Choroid plexus epithelial cell (primary cell): ENCODE results near the gene SLC1A3.

ENCODE experiments used
- DNase-seq: peaks from one replicate; pipeline ENCODE4 v3.0.0-alpha.2; 2010; ENCODE audit warnings: low read depth
- H3K4me3 ChIP-seq: 2 replicates; pipeline ENCODE4 v1.5.1; 2011; ENCODE audit warnings: low read depth, mild to moderate bottlenecking, control low read depth, low read length, moderate library complexity
- TF ChIP-seq, protein P1 (sequence below): conservative IDR thresholded peaks from 2 replicates; pipeline ENCODE4 v1.5.1; 2011; ENCODE audit warnings: low read depth, mild to moderate bottlenecking, control low read depth, inconsistent platforms, low read length, moderate library complexity

The SLC1A3 gene

DNA sequence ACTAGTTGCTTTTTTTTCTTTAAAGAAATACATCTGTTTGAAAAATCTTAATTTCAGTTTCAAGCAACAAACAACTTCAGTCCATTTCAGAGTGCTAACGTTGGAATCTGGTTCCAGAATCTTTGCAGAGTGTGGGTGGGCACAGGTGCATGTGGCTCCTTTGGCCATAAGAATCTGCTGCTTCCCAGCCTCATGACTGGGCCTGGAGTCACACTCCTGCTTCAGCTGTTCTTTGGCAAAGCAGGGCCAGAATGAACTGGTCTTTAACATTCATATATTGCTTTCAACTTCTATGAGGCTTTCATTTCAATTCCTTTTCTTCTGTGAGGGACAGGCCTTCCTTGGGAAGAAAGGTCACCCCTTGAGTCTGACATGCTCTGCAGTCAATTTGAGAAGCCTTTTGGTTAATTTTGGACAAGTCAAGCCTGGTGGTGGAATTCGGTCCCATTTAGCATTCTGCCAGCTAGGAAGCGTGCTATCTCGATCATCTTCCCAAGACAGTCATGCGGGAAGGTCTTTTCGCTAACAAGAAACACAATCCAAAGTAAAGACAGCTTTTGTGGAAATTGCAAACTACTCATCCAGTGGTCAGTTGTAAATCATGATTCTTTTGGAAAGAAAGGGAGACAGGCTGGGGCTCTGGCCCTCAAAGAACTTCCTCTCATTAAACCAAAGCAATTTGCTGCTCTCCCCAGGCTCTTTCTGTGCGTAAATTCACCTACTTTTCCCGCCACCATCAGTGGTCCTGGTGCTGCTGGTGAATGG lies 55.2 kb downstream of the SLC1A3 start:
- H3K4me3 ChIP-seq: no peak overlapping the region
- TF ChIP-seq, protein P1, sequence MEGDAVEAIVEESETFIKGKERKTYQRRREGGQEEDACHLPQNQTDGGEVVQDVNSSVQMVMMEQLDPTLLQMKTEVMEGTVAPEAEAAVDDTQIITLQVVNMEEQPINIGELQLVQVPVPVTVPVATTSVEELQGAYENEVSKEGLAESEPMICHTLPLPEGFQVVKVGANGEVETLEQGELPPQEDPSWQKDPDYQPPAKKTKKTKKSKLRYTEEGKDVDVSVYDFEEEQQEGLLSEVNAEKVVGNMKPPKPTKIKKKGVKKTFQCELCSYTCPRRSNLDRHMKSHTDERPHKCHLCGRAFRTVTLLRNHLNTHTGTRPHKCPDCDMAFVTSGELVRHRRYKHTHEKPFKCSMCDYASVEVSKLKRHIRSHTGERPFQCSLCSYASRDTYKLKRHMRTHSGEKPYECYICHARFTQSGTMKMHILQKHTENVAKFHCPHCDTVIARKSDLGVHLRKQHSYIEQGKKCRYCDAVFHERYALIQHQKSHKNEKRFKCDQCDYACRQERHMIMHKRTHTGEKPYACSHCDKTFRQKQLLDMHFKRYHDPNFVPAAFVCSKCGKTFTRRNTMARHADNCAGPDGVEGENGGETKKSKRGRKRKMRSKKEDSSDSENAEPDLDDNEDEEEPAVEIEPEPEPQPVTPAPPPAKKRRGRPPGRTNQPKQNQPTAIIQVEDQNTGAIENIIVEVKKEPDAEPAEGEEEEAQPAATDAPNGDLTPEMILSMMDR: no peak
- DNase-seq: no peak

DNA sequence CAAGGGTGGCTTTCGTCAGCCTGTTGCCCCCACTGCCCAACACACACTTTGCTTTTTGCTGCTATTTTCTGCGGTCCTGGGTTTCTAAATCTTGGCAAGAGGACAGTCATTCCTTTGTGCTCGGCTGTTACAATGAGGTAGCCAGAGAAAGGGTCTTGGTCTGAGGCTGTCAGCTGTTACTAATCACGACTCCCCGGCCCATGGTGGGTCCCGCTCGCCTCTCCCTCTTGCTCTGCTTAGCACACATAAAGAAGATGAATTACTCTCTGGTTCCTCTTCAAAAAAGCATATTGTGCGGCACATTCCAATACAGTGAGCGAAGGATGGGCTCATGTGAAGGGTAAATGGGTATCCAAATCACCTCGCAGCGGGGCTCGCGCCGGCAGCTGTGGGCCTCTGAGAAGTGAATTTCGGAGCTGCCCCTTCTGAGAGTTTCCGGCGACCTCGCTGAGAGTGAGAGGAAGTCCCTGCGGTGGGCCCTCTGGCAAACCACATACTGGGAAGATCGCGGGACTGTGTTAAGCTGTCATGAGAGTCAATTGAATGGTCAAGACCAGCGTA lies 56.0 kb downstream of the SLC1A3 start:
- TF ChIP-seq, protein P1: no peak
- no peak overlapping the region for H3K4me3 ChIP-seq
- no peak for DNase-seq

DNA sequence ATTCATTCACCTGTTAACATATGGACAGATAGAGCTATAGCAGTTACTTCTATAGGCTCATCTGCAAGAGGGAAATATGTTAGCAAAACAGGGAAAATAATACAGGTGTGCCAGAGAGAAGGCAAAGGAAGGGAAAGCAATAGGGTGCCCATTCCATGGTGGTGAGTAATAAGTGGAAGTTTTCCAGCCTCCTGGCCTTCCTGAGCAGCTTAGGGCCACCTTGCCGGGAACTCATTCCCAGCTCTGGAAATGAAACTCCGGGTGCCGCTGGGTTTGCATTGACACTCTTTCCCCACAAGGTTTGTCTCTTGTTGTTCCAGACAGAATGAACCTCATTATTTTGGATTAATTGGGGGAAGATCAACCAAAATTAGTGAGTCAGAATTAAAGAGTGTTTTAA lies 58.4 kb downstream of the SLC1A3 start:
- no peak overlapping the region for H3K4me3 ChIP-seq
- TF ChIP-seq, protein P1: no peak
- no peak for DNase-seq

GRCh38 chr5:36665628-36666027 lies 59.2 kb downstream of the SLC1A3 start:
- DNase-seq: no peak
- TF ChIP-seq, protein P1: no peak
- no peak overlapping the region for H3K4me3 ChIP-seq

GRCh38 chr5:36666274-36666673 lies 59.9 kb downstream of the SLC1A3 start:
- TF ChIP-seq, protein P1: no peak
- no peak overlapping the region for H3K4me3 ChIP-seq
- DNase-seq: no peak

GRCh38 chr5:36666986-36667385 lies 60.6 kb downstream of the SLC1A3 start:
- DNase-seq: no peak
- TF ChIP-seq, protein P1: no peak
- no peak overlapping the region for H3K4me3 ChIP-seq

DNA sequence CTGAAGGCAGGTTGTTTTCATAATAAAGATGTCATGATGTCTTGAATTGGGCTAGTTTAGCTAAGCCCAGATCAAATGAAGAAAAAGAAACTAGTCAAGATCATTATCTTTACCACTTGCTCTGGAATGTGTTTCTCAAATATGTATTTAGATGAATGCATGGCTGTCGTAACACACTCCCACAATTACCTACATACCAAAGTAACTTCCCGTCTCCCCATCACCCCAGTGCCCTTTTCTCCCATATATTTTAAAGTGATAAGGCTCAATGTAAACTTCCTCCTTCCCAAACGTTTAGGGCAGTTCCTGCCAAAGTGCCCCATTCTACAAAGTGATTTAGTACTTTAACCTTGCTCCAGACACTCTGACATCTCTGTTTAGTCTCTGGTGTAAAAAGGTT lies 61.4 kb downstream of the SLC1A3 start:
- TF ChIP-seq, protein P1: no peak
- DNase-seq: no peak
- no peak overlapping the region for H3K4me3 ChIP-seq
